HepG2 (cell line): ENCODE results near the gene TWNK. TPM values are rescaled to one million over a fixed set of nuclear protein-coding genes. Genes with fewer than 3 reads are reported as not detected.

Experiments
- ATAC-seq: fragments of 200-7000 bp; cut with Tn5 transposase; 3 replicates; pipeline ENCODE4 v1.9.1; 2020; ENCODE audit warnings: mild to moderate bottlenecking, moderate library complexity
- BruUV-seq: library from RNA; stranded (reverse); fragments of 400-500 nt; replicated peaks from 2 replicates; lab custom pipeline; 2021; lab: Mats Ljungman, UMichigan
- CTCF ChIA-PET: fragments of 300-600 bp; formaldehyde crosslinking; extraction: SDS; loops from one replicate; lab custom pipeline; 2021; ENCODE audit warnings: low total read pairs, inconsistent platforms, low intra/inter-chr PET ratio; lab: Yijun Ruan, JAX
- POLR2A ChIA-PET: fragments of 350-600 bp; sonication (Branson Sonifier 250); formaldehyde crosslinking; loops from one replicate; lab custom pipeline; 2020; ENCODE audit warnings: antibody characterized with exemption, inconsistent platforms; lab: Yijun Ruan, JAX
- DNase-seq: peaks from one replicate; pipeline ENCODE4 v3.0.0-alpha.2; 2015; ENCODE audit warnings: low spot score
- FAIRE-seq: peaks from 3 replicates; lab custom pipeline; 2011; peaks lifted over from hg19 to GRCh38; lab: Jason Lieb, UNC
- H2AFZ ChIP-seq: one replicate; pipeline ENCODE4 v1.6.1; 2011; ENCODE audit warnings: low read length, inconsistent platforms
- H3K27ac ChIP-seq: fragments of 300-600 bp; 3 replicates; pipeline ENCODE4 v1.8.0; 2011; ENCODE audit warnings: mixed run types, mild to moderate bottlenecking, mixed read lengths, low read length, inconsistent platforms; ENCODE audit not compliant: insufficient read depth; ENCODE audit errors: extremely low read length
- H3K27me3 ChIP-seq, 2 experiments: fragments of 200-600 bp in 1 of 2; 2 replicates in 1 of 2; 3 replicates in 1 of 2; pipeline versions ENCODE4 v1.6.0 to v1.8.0; 2011; ENCODE audit warnings: low read length in 2 of 2, mild to moderate bottlenecking in 2 of 2, moderate library complexity in 2 of 2, inconsistent platforms in 1 of 2; ENCODE audit not compliant: insufficient read depth in 2 of 2, control insufficient read depth in 1 of 2
- H3K36me3 ChIP-seq, 2 experiments: fragments of 200-600 bp in 1 of 2; replicated peaks in 1 of 2; 2 replicates in 1 of 2; 3 replicates in 1 of 2; pipeline versions ENCODE4 v1.5.1 to v1.8.0; 2011; ENCODE audit warnings: low read length in 2 of 2, inconsistent platforms in 1 of 2; ENCODE audit not compliant: insufficient read depth in 2 of 2, control insufficient read depth in 1 of 2
- H3K4me1 ChIP-seq: 2 replicates; pipeline ENCODE4 v1.5.1; 2012; ENCODE audit warnings: low read length, inconsistent platforms; ENCODE audit not compliant: insufficient read depth
- H3K4me2 ChIP-seq: 2 replicates; pipeline ENCODE4 v1.6.0; 2011; ENCODE audit warnings: low read depth, low read length, inconsistent platforms
- H3K4me3 ChIP-seq, 3 experiments: fragments of 200-600 bp in 1 of 3; sonication (generic), shearing (Covaris generic) in 1 of 3; replicated peaks in 1 of 3; 2 replicates each; pipeline ENCODE4 v1.5.1; 2011 to 2016; ENCODE audit warnings: low read length in 3 of 3, inconsistent platforms in 2 of 3, low read depth in 2 of 3, mild to moderate bottlenecking in 2 of 3, control low read depth in 1 of 3, mixed read lengths in 1 of 3; ENCODE audit not compliant: insufficient read depth in 1 of 3
- H3K79me2 ChIP-seq: one replicate; pipeline ENCODE4 v1.6.1; 2011; ENCODE audit warnings: low read length, inconsistent platforms; ENCODE audit not compliant: insufficient read depth
- H3K9ac ChIP-seq: 2 replicates; pipeline ENCODE4 v1.6.0; 2011; ENCODE audit warnings: mild to moderate bottlenecking, low read depth, low read length, inconsistent platforms; ENCODE audit not compliant: insufficient read depth
- H3K9me3 ChIP-seq: 2 replicates; pipeline ENCODE4 v1.5.1; 2012; ENCODE audit warnings: mild to moderate bottlenecking, low read length
- H4K20me1 ChIP-seq: 2 replicates; pipeline ENCODE4 v1.6.0; 2011; ENCODE audit warnings: inconsistent platforms, mild to moderate bottlenecking, low read length, moderate library complexity; ENCODE audit not compliant: insufficient read depth
- ARID5B ChIP-seq: IDR thresholded peaks from 2 replicates; pipeline ENCODE4 v1.4.0; 2020; ENCODE audit warnings: mild to moderate bottlenecking, missing genetic modification reagents
- CBX1 ChIP-seq: IDR thresholded peaks from one replicate; pipeline ENCODE4 v1.6.1; 2016; ENCODE audit warnings: antibody characterized with exemption, low read depth
- HIVEP1 ChIP-seq: sonication (generic); formaldehyde crosslinking; IDR thresholded peaks from 2 replicates; pipeline ENCODE4 v1.4.0; 2020; ENCODE audit warnings: mild to moderate bottlenecking, missing genetic modification reagents
- POLR2A ChIP-seq, 2 experiments: IDR thresholded peaks; 2 replicates each; pipeline ENCODE4 v1.6.1; 2011; ENCODE audit warnings: low read depth in 2 of 2, low read length in 2 of 2, mild to moderate bottlenecking in 1 of 2, moderate library complexity in 1 of 2; ENCODE audit not compliant: insufficient read depth in 1 of 2
- TFAP4 ChIP-seq: sonication (generic); IDR thresholded peaks from 2 replicates; pipeline ENCODE4 v1.6.1; 2016; ENCODE audit warnings: low read depth, borderline replicate concordance
- ZBTB10 ChIP-seq: sonication (generic); formaldehyde crosslinking; IDR thresholded peaks from 2 replicates; pipeline ENCODE4 v1.4.0; 2020; ENCODE audit warnings: missing genetic modification reagents, borderline replicate concordance
- ZFX ChIP-seq: sonication (generic); formaldehyde crosslinking; IDR thresholded peaks from 2 replicates; pipeline ENCODE4 v1.4.0; 2020; ENCODE audit warnings: mild to moderate bottlenecking, low read depth, missing genetic modification reagents, moderate library complexity
- ZNF441 ChIP-seq: sonication (generic); formaldehyde crosslinking; IDR thresholded peaks from 2 replicates; pipeline ENCODE4 v1.7.0; 2021; ENCODE audit warnings: missing genetic modification reagents, borderline replicate concordance
- ZNF710 ChIP-seq: sonication (generic); formaldehyde crosslinking; IDR thresholded peaks from 2 replicates; pipeline ENCODE4 v1.5.0; 2020; ENCODE audit warnings: mild to moderate bottlenecking, missing genetic modification reagents, borderline replicate concordance
- ZNF740 ChIP-seq: sonication (generic); formaldehyde crosslinking; IDR thresholded peaks from 2 replicates; pipeline ENCODE4 v1.4.0; 2020; ENCODE audit warnings: missing genetic modification reagents
- ZNF746 ChIP-seq: sonication (generic); formaldehyde crosslinking; IDR thresholded peaks from 2 replicates; pipeline ENCODE4 v1.8.0; 2022; ENCODE audit warnings: mild to moderate bottlenecking, missing genetic modification reagents
- WGBS: methylation state at CpG from one replicate; pipeline ENCODE4 v1.1.6; 2017; ENCODE audit warnings: low lambda C conversion rate; 5-methylcytosine and 5-hydroxymethylcytosine counted together
- in situ Hi-C: cut with HindIII; loops from 2 replicates; pipeline ENCODE4 v1.10.0; 2017; ENCODE audit warnings: low pct_unique_long_range_greater_than_20kb; ENCODE audit not compliant: extremely low pct_ligation_motif_present
- intact Hi-C: fragments of 100-400 bp; cut with micrococcal nuclease; formaldehyde crosslinking; loops from one replicate; pipeline ENCODE4 v1.10.0; 2022; ENCODE audit not compliant: unreplicated experiment
- polyA plus RNA-seq, 8 experiments: library from polyadenylated mRNA; depleted of rRNA in 3 of 8; stranded (reverse) in 7 of 8; unstranded in 1 of 8; fragments of >200 nt; fragmentation: Illumina TruSeq in 4 of 8; extraction: Trizol in 4 of 8; gene quantifications; 2 replicates each; pipeline versions ENCODE4 v1.2.1 to v1.2.3, GENCODE V29; 2011 to 2016; ENCODE audit warnings: low read depth in 4 of 8, missing spikeins in 1 of 8, mixed read lengths in 1 of 8; ENCODE audit not compliant: insufficient read depth in 1 of 8
- total RNA-seq, 5 experiments: library from RNA; depleted of rRNA; stranded (reverse); fragments of >200 nt; fragmentation: Illumina TruSeq; extraction: Trizol; gene quantifications; 2 replicates each; pipeline ENCODE4 v1.2.3, GENCODE V29; 2016; ENCODE audit warnings: low read depth in 1 of 5

Gene TWNK
- total and polyA plus RNA-seq, 2 of the 13 experiments (the other 11 are each of a cell fraction or from before 2014, with no cell fraction given): 10.7 to 16.5 TPM

GRCh38 chr10:101008823-101009423 is 21.6 kb downstream of the TWNK start:
- BruUV-seq: no TSS peak
- Histone ChIP-seq H3K4me1 (peaks cover 69% of the 10 kb centered on the region), H3K4me3 (peak overlapping the region in 1 of 3 experiments; percentile 49; a peak in 1 of 6 replicates), H3K27me3 (no peaks in the 10 kb centered on the region), H3K4me2 (peak overlapping the region; percentile 61), H4K20me1 (no peaks in the 10 kb centered on the region), H3K36me3 (peaks cover 10 to 25% of the 10 kb centered on the region in 2 experiments; a peak in 4 of 5 replicates), H3K9me3 (no peaks in the 10 kb centered on the region), H3K9ac (peak overlapping the region; percentile 43), H3K27ac (peak overlapping the region; percentile 73), H2AFZ (no peak overlapping the region), H3K79me2 (no peaks in the 10 kb centered on the region)
- ATAC-seq (peak; percentile 56), FAIRE-seq (peak; percentile 90), DNase-seq (peak; percentile 94)
- CTCF ChIA-PET: no interaction called here
- in situ Hi-C loops: no loop called here
- POLR2A ChIA-PET: interaction anchor here (0.8 to 7.1 kb wide), 3 partner anchors 9 to 24 kb away, joined by 3 to 124 read pairs (median 3); partner anchors contain the start of genes LZTS2, MRPL43 and TWNK
- 64% methylated on average over 3 of the region's 6 CpGs for WGBS
- intact Hi-C loops: no loop called here
- TF ChIP-seq ZBTB10 (CRISPR knock-in tag) (peak; percentile 90; the same call in 1 of the 2 replicates), ARID5B (CRISPR knock-in tag) (0 out of 2 replicates have a peak, but pooled peaks have one; percentile 19), ZNF710 (peak; percentile 65; the same call in 1 of the 2 replicates), ZFX (CRISPR knock-in tag) (peak; percentile 36; the same call in 1 of the 2 replicates), POLR2A (IDR thresholded peaks at IDR 0.05; ENCODE audit: insufficient read depth in 1 of 2, low read depth in 2 of 2, low read length in 2 of 2) (0 out of 4 replicates have a peak, but pooled peaks of 1 of the 2 experiments have one; percentile 32), CBX1 (peak; percentile 33), TFAP4 (peak; percentile 47; the same call in 1 of the 2 replicates), ZNF441 (no peak), HIVEP1 (CRISPR knock-in tag) (0 out of 2 replicates have a peak, but pooled peaks have one; percentile 31), ZNF740 (CRISPR knock-in tag) (peak; percentile 40; the same call in 1 of the 2 replicates), ZNF746 (CRISPR knock-in tag) (0 out of 2 replicates have a peak, but pooled peaks have one; percentile 48)
